GM21576 (cell line): Measurements from ENCODE around the gene JPT2.

Experiments
- ATAC-seq: cut with Tn5 transposase; IDR thresholded peaks from one replicate; pipeline ENCODE4 v1.9.1; 2021; ENCODE audit warnings: mild to moderate bottlenecking, moderate library complexity; ENCODE audit not compliant: unreplicated experiment

Gene JPT2

GRCh38 chr16:1651094-1651973 is 26.7 kb upstream of the JPT2 start:
- ATAC-seq: no peak

GRCh38 chr16:1651974-1652312 is 26.1 kb upstream of the JPT2 start:
- ATAC-seq: no peak

- no peak for ATAC-seq
Observed at GRCh38 chr16:1653023-1653422, 25.1 kb upstream of the JPT2 start.

- no peak for ATAC-seq
Observed at GRCh38 chr16:1654505-1655268, 23.4 kb upstream of the JPT2 start.

- no peak for ATAC-seq
Observed at GRCh38 chr16:1655269-1655807, 22.7 kb upstream of the JPT2 start.

GRCh38 chr16:1655909-1656807 is 21.9 kb upstream of the JPT2 start:
- ATAC-seq: no peak

- no peak for ATAC-seq
Observed at GRCh38 chr16:1656808-1657617, 21.1 kb upstream of the JPT2 start.

- no peak for ATAC-seq
Observed at GRCh38 chr16:1657841-1658240, 20.2 kb upstream of the JPT2 start.

GRCh38 chr16:1659031-1659430 is 19.0 kb upstream of the JPT2 start:
- no peak for ATAC-seq

- no peak for ATAC-seq
Observed at GRCh38 chr16:1661826-1662225, 16.3 kb upstream of the JPT2 start.

GRCh38 chr16:1662543-1662942 is 15.5 kb upstream of the JPT2 start:
- ATAC-seq: no peak

GRCh38 chr16:1665829-1666228 is 12.2 kb upstream of the JPT2 start:
- no peak for ATAC-seq

GRCh38 chr16:1666316-1666715 is 11.8 kb upstream of the JPT2 start:
- no peak for ATAC-seq

- no peak for ATAC-seq
Observed at GRCh38 chr16:1667271-1667670, 10.8 kb upstream of the JPT2 start.

- no peak for ATAC-seq
Observed at GRCh38 chr16:1667916-1668315, 10.2 kb upstream of the JPT2 start.

GRCh38 chr16:1668612-1669319 is 9.3 kb upstream of the JPT2 start:
- ATAC-seq: no peak

GRCh38 chr16:1669698-1670097 is 8.4 kb upstream of the JPT2 start:
- ATAC-seq: no peak

- no peak for ATAC-seq
Observed at GRCh38 chr16:1670371-1670770, 7.7 kb upstream of the JPT2 start.

GRCh38 chr16:1670866-1671265 is 7.2 kb upstream of the JPT2 start:
- no peak for ATAC-seq
